ENCODE measurements around the gene CNTN1. TPM values are rescaled to one million over a fixed set of nuclear protein-coding genes. Genes with fewer than 3 reads are reported as not detected.

Gene CNTN1
- total and polyA plus RNA-seq, 2 of the 4 experiments (the other 2 are of a cell fraction), result 0.10 to 0.18 TPM

GRCh38 chr12:40663781-40664180 is 28.5 kb upstream of the CNTN1 start:
- Histone ChIP-seq H3K4me1 (ENCODE audit: control insufficient read depth, insufficient read depth, low read length) (no peaks in the 10 kb centered on the region), H3K9me1 (ENCODE audit: insufficient read depth, low read length) (no peaks in the 10 kb centered on the region), H2AFZ (replicated peaks; ENCODE audit: low read length, poor library complexity) (no peak overlapping the region), H3K14ac (replicated peaks; ENCODE audit: low read depth, low read length) (no peak overlapping the region), H3K4me2 (ENCODE audit: low read depth, low read length) (no peak overlapping the region), H2AK5ac (ENCODE audit: low read depth, low read length) (no peak overlapping the region), H3K56ac (ENCODE audit: extremely low read depth, insufficient read depth, low read length) (no peak overlapping the region), H4K5ac (ENCODE audit: low read depth, low read length) (no peak overlapping the region), H2BK5ac (ENCODE audit: low read depth, low read length, poor library complexity, severe bottlenecking) (no peak overlapping the region), H4K8ac (ENCODE audit: low read depth in 2 of 2, low read length in 2 of 2) (no peak overlapping the region), H2AK9ac (replicated peaks; ENCODE audit: low read depth, low read length, poor library complexity) (no peak overlapping the region), H3K79me1 (ENCODE audit: low read depth in 1 of 2, low read length in 2 of 2) (no peaks in the 10 kb centered on the region), H3K9me3 (ENCODE audit: control insufficient read depth, insufficient read depth, low read length) (no peaks in the 10 kb centered on the region), H3K18ac (ENCODE audit: low read depth, low read length) (no peak overlapping the region), H3K4me3 (ENCODE audit: insufficient read depth, low read depth, low read length) (no peak overlapping the region), H3K23ac (ENCODE audit: low read depth, low read length) (no peak overlapping the region), H2BK15ac (ENCODE audit: low read depth, low read length) (no peak overlapping the region), H4K91ac (ENCODE audit: insufficient read depth, low read depth, low read length) (no peak overlapping the region), H3K27ac (ENCODE audit: insufficient read depth, low read length) (no peak overlapping the region), H3K4ac (ENCODE audit: low read depth, low read length) (no peak overlapping the region), H3K9ac (ENCODE audit: low read depth, low read length) (no peak overlapping the region), H2BK20ac (ENCODE audit: low read depth, low read length) (no peak overlapping the region), H2BK120ac (ENCODE audit: low read depth, low read length) (no peak overlapping the region), H3K27me3 (ENCODE audit: control insufficient read depth, insufficient read depth, low read length) (no peaks in the 10 kb centered on the region), H4K20me1 (ENCODE audit: insufficient read depth, low read length) (no peaks in the 10 kb centered on the region), H3K36me3 (ENCODE audit: control insufficient read depth, insufficient read depth, low read length) (no peaks in the 10 kb centered on the region)
- dilution Hi-C loops (cut with HindIII; ENCODE audit: low sequenced_read_pairs, unreplicated experiment), result no loop called here
- in situ Hi-C loops (cut with MboI; ENCODE audit: low sequenced_read_pairs), result no loop called here
- POLR2A ChIA-PET (ENCODE audit: unreplicated experiment), result no interaction called here
- BruUV-seq (replicated peaks), result no TSS peak
- DNase-seq (no peak), ATAC-seq (ENCODE audit: low read depth) (no peak)
- CTCF ChIA-PET, result interaction anchor here (0.7 kb wide), 1 partner anchor 756 kb away, joined by 3 read pairs; no protein-coding TSS in a partner anchor
- WGBS, 2 experiments (ENCODE audit: extremely low coverage in 2 of 2, insufficient read length in 1 of 2), result no CpG with 5 or more reads among the region's 1 CpG
- intact Hi-C loops (cut with micrococcal nuclease), result no loop called here
- no peak for TF ChIP-seq MXI1 (IDR thresholded peaks at IDR 0.05; ENCODE audit: borderline replicate concordance, low read depth, low read length)
- no peak for TF ChIP-seq CHD1 (IDR thresholded peaks at IDR 0.05; ENCODE audit: low read depth, low read length)
- no peak for TF ChIP-seq FOS (IDR thresholded peaks at IDR 0.05; ENCODE audit: low read depth, low read length)
- no peak for TF ChIP-seq POLR2A (IDR thresholded peaks at IDR 0.05; ENCODE audit: low read depth, low read length)
- TF ChIP-seq CEBPB (IDR thresholded peaks at IDR 0.05; ENCODE audit: low read depth, low read length), result no peak
- no peak for TF ChIP-seq SMC3 (IDR thresholded peaks at IDR 0.05; ENCODE audit: low read depth, low read length)
- TF ChIP-seq RFX5 (IDR thresholded peaks at IDR 0.05; ENCODE audit: low read depth, low read length), result no peak
- no peak for TF ChIP-seq BHLHE40 (IDR thresholded peaks at IDR 0.05; ENCODE audit: low read depth, low read length)

Measured in IMR-90 (cell line).